HG03460 (cell line): ENCODE results near the gene GINS3.
A peak's percentile ranks its signal among the peaks of the same experiment; 100 is the strongest.

Experiments used
- ATAC-seq: cut with Tn5 transposase; IDR thresholded peaks from one replicate; pipeline ENCODE4 v1.9.1; 2021; ENCODE audit not compliant: unreplicated experiment

GINS3 gene

DNA sequence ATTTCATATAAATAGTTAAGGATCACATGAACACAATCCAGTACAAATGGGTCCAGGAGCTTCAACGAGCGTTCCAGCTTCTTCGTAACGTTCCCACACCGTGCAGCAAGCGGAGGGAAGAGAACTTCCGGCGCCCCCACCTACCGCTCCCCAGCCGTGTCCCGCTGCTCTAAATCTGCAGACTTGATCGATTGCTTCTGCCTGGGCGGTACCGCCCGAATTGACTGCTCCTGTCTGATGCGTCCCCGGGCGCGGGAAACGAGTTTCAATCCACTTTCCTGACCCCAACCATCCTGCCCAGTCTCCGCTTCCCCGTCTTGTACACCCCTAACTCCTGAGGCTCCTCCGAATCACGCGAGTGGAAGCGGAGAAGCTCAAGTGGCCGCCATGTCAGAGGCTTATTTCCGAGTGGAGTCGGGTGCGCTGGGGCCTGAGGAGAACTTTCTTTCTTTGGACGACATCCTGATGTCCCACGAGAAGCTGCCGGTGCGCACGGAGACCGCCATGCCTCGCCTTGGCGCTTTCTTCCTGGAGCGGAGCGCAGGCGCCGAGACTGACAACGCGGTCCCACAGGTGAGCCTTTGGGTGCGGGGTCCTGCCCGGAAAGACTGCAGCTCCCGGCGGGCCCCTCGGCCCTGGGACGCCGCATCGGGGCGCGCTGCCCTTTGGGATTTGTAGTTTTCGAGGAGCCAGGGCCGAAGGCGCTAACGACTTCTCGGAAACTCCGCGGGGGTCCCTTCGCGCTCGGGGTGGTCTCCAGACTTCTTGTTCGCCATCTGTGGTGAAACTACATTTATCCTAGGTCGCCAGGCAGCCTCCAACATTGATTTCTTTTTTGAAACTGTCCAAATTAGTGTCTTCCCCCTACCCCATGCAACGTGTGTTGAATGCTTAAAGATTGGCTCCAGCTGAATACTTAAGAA is at the start of gene GINS3:
Gene GINS3 (plus strand): TSS at position 257 of the 923 bp plus-strand sequence. CDS start 131 bp downstream, at position 388.
- ATAC-seq = peak; percentile 98

DNA sequence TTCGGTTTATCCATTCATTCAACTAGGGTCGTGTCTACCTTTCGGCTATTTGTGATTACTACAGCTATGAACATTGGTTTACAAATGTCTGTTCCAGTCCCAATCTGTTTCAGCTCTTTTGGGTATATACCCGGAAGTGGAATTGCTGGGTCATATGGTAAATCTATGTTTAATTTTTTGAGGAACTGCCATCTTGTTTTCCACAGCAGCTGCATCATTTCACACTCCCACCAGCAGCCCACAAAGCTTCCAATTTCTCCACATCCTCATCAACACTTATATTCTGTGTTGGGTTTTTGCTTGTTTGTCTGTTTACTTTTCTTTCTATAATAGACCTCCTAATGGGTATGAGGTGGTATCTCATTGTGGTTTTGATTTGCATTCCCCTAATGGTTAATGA is 48.7 kb upstream of the GINS3 start:
- no peak for ATAC-seq

DNA sequence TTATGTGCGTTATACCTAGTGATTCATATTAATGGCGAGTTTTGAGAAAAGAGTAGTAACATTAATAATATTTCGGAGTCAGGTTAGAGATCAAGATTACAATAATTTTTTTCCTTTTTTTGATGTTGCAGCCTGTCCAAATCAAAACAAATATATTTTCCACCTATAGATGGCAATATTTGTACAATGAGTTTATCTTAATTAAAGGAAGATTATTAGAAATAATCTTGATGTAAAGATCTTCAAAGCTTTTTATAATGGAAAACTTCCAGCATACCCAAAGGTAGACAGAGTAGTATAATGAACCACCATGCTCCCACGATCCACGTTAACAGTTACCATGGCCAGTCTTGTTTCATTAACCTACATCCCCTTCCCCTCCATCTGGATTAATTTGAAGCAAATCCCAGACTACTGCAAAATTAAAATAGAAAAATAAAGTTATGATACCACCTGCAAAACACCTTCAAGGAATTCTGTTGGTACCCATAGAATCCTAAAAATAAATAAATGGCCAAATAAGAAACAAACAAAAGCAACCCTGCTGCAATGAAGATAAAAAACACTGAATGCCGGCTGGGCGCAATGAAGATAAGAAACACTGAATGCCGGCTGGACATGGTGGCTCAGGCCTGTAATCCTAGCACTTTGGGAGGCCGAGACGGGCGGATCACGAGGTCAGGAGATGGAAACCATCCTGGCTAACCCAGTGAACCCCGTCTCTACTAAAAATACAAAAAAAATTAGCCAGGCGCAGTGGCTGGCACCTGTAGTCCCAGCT is 46.5 kb upstream of the GINS3 start:
- no peak for ATAC-seq

DNA sequence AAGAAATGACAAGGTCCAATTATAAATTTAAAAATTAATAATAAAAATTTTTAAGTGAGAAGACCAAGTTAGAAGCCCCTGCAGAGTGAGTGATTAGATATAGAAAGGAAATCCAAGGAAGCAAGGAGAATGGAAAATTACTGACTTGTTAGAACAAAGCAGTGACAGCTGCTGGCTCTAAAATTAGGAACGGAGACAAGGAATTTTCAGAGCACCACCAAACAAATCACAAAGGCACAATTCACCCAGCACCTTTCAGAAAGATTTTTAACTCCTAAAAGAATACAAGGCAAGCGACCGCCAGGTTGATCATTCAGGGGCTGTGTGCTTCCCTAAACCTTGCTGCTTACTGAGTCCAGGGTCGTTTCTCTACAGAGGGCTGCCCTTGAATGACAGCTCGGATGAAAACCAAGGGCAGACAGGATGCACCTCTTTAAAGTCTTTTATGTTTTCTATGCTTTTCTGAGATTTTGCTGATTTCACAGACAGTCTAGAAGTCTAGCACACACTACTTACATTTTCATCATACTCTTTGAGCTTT is 45.4 kb upstream of the GINS3 start:
- ATAC-seq = no peak

DNA sequence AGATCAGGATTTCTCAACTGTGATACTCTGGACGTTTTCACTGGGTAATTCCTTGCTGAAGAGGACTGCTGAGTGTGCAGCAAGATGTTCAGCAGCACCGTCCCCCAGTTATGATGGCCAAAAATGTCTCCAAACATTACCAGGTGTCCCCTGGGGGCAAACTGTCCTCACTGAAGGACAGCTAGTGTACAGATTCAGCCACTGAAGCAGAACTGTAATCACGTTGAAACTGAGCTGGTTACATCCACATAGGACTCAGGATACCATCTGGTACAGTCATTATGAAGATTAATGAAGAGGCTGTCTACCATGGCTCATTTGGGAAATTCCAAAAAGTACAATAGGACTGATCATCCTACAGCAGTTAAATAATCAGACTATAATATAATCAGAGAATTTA is 43.3 kb upstream of the GINS3 start:
- no peak for ATAC-seq

DNA sequence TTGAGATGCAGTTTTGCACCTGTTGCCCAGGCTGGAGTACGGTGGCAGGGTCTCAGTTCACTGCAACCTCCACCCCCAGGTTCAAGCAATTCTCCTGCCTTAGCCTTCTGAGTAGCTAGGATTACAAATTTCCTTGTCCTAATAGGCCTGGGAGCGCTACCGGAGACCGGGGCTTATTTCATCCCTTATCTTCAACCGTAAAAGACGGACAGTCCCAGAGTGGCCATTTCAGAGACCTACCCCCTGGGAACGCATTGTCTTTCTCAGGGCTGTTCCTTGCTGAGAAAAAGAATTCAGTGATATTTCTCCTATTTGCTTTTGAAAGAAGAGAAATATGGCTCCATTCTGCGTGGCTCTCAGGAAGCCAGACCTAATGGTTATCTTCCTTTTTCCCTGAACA is 39.6 kb upstream of the GINS3 start:
- ATAC-seq = no peak

DNA sequence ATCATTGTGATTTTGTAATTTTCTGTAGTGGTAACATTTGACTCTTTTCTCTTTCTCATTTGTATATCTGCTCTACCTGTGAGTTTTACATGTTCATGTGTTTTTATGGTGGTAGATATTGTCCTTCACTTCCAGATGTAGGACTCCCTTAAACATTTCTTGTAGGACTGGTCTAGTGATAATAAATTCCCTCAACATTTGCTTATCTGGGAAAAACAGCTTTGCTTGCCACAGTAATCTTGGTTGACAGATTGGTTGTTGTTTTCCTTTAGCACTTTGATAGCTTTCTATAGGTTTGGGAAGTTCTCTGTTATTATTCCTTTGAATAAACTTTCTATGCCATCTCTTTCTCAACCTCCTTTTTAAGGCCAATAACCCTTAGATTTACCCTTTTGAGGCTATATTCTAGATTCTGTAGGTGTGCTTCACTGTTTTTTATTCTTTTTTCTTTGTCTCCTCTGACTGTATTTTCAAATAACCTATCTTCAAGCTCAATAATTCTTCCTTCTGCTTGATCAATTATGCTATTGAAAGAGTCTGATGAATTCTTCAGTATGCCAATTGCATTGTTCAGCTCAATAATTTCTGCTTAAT is 32.1 kb upstream of the GINS3 start:
- no peak for ATAC-seq

DNA sequence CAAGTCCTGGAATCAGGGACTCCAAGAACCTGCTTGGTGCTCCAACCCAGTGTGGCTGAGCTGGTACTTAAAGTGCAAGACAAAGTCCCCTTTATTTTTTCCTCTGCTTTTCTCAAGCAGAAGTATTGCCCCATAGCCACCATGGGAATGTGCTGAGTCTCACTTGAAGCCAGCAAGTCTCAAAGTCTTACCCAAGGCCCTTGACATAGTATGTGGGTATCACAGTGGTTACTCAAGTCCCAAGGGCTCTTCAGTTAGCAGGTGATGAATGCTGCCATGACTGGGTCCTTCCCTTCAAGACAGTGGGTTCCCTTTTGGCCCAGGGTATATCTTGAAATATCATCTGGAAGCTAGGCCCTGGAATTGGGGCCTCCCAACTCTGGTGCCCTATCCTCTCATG is 30.5 kb upstream of the GINS3 start:
- ATAC-seq = no peak

DNA sequence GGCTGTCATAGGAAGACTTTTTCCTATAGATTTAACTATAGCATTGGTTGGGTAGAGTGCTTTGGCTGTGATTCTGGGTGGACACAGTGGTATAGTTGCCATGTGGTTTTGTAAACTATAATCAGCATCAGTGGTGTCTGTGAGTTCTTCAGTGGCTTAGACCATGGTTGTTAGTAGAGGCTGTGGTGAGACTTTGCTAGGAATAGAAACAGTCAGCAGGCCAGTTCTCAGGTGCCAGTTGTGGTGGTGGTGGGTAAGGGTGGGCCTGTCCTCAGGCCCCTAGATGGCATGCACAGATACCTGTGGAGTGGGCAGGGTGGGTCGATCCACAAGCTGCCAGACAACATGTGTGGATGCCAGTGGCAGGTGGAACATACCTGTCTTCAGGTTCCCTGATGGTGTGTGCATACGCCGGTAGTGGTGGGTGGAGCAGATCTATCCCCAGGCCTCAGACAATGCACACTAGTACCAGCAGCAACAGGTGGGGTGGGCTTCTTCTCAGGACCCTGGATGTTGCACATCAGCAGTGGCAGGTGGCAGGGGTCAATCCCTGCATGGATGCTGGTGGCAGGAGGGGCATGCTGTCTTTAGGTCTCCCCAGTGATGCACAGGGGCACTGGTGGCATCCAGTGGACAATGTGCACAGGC is 28.4 kb upstream of the GINS3 start:
- ATAC-seq = no peak

DNA sequence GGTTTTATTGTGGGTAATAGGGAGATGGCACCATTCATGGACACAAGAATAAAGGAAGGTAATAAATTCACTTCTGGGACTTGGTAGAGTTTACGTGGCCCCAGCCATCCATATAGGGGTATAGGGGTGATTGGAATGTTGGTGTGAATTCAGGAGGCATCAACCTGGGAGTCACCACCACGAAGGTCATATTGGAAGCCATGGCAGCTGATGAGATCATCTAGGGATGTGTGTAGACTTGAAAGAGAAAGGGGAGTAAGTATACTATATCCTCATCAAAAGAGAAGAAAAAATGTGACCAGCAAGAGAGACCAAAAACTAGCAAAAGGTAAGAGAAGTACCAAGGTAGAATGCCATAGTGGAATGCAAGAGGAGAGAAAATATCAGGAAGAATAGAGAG is 26.6 kb upstream of the GINS3 start:
- ATAC-seq = no peak

DNA sequence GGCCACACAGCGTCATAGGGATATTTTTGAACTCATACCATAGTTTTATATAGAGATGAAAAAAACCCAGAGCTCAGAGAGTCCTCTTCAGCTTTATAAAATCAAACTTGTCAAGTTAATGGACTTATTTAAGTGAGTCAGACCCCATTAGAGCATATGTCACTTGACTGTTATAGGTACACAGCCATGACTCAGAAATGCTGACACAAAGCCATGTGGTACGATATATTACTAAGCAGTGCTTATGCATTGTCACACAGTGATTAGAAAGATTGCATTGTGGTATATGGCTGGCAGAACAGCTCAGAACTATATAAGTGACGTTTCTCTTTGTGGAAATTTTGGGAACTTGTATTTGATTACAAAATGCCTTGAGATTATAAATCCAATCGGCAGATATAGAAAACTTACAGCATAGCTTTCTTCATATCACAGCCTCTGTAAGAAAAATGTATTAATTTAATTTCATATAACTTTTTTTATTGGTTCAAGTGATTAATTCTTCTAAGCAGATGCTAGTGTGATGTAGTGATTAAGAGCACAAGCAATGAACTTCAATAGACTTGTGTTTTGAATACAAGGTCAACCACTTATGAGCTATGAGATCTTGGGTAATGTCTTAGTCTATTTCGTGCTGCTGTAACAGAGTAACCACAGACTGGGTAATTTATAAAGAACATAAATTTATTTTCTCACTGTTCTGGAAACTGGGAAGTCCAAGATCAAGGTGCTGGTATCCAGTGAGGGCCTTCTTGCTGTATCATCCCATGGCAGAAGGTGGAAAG is 25.8 kb upstream of the GINS3 start:
- no peak for ATAC-seq

DNA sequence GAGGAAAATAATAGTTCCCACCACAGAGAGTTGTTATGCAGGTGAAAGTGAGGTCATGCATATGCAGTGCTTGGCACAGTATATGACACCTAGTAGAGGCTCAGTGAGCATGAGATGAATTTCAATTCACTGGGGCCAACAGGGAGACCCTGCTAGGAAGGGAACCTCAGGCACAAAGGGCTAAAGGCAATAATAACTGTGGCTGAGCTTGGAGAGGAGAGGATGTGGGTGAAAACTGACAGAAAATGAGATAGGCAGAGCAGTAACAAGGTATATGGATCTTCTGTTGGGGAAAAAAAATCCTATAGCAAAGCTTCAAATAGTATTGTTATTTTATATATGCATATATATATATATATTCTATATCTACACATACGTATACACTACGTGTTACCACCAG is 25.0 kb upstream of the GINS3 start:
- no peak for ATAC-seq

DNA sequence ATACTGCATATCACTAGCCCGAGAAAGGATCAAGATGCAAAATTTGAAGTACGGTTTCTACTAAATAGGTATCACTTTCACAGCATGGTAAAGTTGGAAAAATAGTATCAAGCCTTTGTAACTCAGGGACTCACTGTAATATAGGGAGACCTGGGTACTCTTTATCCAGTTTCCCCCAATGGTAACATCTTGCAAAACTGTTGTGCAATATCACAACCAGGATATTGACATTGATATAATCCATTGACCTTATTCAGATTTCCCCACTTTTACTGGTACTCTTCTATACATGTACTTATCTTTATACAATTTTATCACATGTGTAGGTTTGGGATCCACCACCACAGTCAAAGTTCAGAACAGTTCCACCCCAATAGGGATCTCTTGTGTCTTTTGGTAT is 20.4 kb upstream of the GINS3 start:
- ATAC-seq = no peak

DNA sequence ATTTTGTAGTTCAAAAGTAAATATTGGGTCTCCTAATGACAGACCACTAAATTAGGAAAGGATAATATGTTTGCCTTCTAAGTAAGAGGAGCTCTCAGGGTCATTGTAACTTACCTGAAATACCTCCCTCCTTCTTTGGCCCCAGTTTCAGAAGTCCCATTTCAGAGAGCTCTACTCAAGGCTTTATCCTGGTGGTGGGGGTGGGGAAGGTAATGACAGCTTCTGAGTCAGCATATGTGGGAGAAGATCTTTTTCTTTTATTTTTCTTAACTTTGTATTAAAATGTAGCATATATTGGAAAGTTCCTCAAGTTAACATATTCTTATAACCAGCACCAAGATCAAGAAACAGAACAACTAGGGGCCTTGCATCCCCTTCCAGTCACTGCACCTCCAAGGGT is 16.9 kb upstream of the GINS3 start:
- no peak for ATAC-seq

DNA sequence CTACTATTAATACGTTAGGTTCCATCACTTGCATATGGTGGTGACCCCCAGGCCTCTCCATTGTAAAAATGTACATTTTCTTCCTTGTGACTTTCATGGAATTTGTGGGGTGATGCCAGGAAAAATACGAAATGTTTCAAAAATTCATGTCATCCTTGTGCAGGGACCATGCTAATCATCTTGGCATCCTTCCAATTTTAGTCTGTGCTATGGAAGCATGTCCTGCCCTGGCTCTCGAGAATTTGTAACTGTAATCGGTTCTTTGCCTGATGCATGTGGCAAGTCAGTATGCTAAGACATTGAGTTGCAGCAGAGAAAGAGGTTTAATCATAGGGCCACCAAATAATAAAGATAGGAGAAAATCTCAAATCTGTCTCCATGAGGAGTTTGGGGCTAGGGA is 14.3 kb upstream of the GINS3 start:
- ATAC-seq = no peak

DNA sequence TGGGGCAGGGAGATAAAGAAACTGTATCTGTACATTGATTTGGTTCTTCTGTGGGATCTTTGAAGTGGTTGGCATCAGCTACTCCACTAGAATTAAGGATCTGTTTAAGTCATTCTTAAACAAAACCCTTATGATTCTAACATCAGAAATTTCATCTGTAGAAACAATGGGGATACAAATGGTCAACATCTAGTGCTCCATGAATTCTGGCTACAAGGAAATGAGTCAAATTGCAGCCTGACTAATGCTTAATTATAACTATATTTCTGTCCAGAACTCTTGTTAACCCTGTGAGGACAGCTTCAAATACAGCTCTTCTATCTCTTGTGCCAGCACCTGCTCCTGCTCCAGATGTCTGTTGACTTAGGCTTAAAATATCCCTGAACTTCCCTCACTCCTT is 13.9 kb upstream of the GINS3 start:
- ATAC-seq = no peak

DNA sequence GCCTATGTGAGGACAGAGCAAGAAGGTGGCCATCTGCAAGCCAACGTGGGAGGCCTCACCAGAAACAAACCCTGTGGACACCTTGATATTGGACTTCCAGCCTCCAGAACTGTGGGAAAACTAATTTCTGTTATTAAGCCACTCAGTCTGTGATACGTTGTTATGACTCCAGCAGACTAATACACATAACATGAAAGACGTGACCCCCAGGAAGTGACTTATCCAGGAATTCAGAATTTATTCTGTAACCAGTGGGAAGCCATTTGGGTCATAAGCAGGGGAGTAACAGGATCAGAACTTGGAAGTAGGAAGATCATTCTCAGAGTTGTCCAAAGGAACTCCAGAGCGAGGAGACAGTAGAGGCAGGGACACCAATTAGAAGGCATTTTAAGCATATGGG is 12.5 kb upstream of the GINS3 start:
- no peak for ATAC-seq

DNA sequence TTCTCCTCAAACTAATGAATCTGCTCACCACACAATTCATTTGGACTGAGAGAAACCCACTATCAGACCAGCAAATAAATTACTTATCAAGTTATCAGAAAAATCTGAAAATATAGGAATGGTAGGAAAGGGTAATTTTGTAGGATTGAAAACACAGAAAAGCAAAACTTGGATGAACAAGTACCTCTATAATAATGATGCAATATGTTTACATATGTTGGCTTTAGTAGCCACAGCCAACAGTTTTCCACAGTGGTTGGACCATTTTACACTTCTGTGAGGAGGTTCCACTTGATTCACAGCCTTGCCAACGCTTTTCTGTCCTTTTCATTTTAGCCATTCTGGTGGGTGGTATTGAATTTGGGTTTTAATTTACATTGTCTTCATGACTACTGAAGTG is 10.6 kb upstream of the GINS3 start:
- ATAC-seq = no peak

DNA sequence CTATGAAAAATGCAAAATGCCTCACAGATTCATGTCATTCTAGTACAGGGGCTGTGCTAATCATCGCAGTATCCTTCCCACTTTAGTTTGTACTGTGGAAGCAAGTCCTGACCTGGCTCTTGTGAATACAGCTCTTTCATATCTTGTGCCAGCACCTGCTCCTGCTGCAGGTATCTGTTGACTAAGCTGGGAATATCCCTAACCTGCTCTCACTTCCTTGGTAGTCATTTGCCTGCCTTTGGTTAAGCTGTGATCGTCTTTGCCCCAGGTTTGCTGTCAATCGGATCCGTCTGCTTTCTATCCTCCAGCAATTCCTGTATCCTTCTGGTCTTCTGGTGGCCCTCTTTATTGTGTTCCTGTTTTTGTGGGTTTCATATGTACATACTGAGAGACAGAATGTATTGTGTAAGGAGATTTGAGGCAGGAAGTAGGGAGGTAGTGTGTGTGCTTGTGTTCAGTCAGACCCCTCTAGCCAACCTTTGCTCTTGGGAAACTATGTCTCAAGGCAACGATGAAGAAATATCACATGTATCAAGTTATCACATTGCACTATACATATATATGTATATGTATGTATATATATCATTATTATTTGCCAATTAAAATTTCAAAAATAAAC is 7.7 kb upstream of the GINS3 start:
- no peak for ATAC-seq

DNA sequence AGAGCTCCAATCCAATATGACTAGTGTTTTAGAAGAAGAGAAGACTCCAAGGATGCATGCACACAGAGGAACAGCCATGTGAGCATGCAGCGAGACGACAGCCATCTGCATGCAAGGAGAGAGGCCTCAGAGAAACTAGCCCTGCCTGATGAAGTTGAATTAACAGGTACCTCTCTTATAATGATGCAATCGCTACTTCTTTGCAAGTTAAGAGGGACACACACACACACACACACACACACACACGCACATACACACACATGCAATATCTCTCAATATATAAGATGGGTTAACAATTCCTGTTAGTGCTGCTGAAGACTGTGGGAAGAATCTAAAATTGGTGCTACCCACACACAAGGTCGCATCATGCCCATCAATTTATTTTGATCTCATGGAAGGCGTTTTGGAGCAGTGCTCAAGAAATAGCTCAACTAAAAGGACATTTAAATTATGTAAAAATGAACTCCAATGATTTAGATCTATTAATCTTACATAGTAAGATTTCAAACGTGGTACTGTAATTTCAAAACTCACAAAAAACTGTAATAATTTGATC is 7.0 kb upstream of the GINS3 start:
- ATAC-seq = no peak
